HG03460 (cell line): ENCODE measurements around the gene CENPH.
"Not testable (repeated sequence)": the region's sequence is repeated elsewhere in the genome, so short reads cannot be mapped to it uniquely, and the experiment has no call there.

Experiments used
- ATAC-seq: cut with Tn5 transposase; IDR thresholded peaks from one replicate; pipeline ENCODE4 v1.9.1; 2021; ENCODE audit not compliant: unreplicated experiment

Gene CENPH

GRCh38 chr5:69245031-69245430 is 55.6 kb downstream of the CENPH start:
- no peak for ATAC-seq

GRCh38 chr5:69248019-69248418 is 58.6 kb downstream of the CENPH start:
- ATAC-seq, result no peak

GRCh38 chr5:69250593-69250992 is 61.2 kb downstream of the CENPH start:
- ATAC-seq, result no peak

GRCh38 chr5:69252437-69252836 is 63.1 kb downstream of the CENPH start:
- no peak for ATAC-seq

GRCh38 chr5:69255940-69256339 is 66.6 kb downstream of the CENPH start:
- not testable (repeated sequence) for ATAC-seq

GRCh38 chr5:69257577-69257976 is 68.2 kb downstream of the CENPH start:
- ATAC-seq, result no peak
